H54 (cell line): ENCODE data around the gene FCRLA.
A peak's percentile ranks its signal among the peaks of the same experiment; 100 is the strongest.

Experiments
- DNase-seq: peaks from one replicate; pipeline ENCODE4 v3.0.0; 2011; ENCODE audit warnings: low spot score, mixed read lengths; ENCODE audit not compliant: insufficient read length
- FAIRE-seq: peaks from 3 replicates; lab custom pipeline; 2011; peaks lifted over from hg19 to GRCh38; lab: Jason Lieb, UNC
- POLR2A ChIP-seq: IDR thresholded peaks from 2 replicates; pipeline ENCODE4 v1.6.1; 2011; ENCODE audit warnings: low read depth, mild to moderate bottlenecking, low read length

The FCRLA gene

DNA sequence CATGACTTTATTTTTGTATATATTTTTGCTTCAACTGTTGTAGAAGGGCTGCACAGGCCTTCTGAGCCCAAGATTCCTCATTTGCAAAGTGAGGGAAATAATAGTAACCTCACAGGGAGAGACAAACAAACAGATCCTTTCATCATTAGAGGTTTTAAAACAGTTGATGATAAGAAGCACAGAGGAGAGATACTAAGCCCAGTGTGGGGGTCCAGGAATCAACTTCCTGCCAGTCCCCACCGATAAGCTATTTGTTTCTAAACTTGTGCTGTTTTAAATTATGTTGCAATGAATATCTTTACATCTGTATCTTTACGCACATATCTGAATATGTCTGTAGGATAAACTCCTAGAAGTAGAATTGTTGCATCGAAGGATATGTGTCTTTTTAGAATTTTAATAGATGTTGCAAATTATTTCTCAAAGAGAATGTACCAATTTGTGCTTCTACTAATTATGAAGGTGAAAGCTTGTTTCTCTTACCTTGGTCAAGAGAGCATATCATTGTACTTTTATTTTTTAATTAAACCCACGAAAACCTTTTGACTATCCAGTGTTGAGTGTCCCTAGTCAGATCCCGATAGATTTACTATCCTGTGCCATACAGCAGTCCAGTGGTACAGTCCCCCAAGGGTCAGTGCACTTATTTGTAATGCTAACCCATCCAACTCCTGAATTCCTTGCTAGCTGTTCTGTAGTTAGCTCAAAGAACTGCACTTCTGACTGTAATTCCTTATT lies 25.1 kb downstream of the FCRLA start:
- TF ChIP-seq POLR2A, result no peak
- DNase-seq (no peak), FAIRE-seq (no peak)

DNA sequence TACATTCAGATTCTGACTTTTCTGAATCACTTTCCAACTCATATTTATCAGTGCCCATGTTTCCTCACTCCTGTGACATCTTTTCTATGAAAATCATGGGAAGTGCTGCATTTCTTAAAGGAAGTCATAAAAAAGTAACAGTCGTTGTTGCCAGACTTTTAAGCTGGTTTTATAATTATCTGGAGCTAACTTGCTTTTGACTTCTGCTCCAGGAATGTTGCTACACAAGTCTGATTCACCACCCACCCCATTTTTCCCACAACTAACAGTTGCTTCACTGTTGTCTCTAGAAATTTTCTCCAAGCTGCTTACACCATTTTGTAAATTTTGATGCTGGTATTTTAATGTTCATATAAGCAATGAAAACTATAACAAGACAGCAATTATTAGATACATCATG lies 26.5 kb downstream of the FCRLA start:
- no peak for TF ChIP-seq POLR2A
- no peak for DNase-seq
- FAIRE-seq, result no peak

DNA sequence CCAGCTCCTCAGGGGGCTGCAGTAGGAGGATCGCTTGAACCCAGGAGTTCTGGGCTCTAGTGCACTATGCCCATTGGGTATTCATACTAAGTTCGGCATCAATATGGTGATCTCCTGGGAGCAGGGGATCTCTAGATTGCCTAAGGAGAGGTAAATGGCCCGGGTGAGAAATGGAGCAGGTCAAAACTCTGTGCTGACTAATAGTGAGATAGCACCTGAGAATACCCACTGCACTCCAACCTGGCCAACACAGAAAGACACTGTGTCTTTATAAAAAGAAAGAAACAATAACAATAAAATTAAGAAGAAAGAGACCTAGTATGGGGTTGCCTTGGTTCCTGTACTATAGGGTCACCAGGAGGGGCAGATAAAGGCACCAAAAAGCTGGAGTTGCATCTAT lies 28.8 kb downstream of the FCRLA start:
- FAIRE-seq (no peak), DNase-seq (no peak)
- TF ChIP-seq POLR2A, result no peak

DNA sequence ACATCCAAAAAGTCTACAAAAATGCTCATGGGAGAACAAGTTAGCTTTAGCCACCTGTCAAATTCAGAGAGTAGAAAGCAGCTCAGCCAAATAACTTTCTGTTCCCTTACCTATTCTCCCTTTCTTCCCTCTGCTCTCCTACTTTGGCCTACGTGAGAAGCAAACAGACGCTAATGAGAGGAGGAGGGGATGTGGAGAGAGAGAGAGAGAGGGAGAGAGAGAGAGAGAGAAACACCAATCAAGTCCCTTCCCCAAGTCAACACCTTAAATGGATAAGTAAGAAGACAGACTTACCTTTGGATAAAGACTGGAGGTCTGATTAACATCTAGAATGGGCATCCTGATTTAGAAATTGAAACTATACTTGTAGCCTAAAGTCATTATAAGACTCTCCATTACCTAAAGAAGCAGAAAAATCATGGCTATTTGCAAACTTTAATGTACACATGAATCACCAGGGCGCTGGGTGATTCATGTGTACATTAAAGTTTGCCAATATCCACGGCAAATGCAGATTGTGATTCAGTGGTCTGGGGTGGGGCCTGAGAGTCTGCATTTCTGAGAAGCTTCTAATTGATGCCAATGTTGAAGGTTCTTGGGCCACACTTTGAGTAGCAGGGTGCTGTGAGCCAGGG lies 29.4 kb downstream of the FCRLA start:
- TF ChIP-seq POLR2A, result no peak
- no peak for FAIRE-seq
- no peak for DNase-seq

DNA sequence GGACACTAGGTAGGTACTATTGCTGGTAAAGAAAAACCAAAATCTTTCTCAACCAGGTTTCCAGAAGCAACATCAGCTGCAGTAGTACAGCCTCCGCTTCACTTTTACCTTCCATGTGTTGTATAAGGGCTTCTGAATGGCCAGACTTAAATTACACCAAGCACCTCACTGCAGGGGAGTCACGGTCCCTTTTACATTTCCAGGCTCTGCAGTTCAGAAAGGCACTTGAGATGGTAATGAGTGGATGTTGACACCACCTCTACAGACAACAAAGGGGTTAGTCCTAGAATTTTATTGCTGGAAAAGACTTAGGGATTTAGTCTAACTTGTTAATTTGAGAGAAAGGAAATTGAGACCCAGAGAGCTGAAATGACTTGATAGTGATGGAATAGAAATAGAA lies 30.6 kb downstream of the FCRLA start:
- no peak for TF ChIP-seq POLR2A
- DNase-seq (no peak), FAIRE-seq (no peak)

DNA sequence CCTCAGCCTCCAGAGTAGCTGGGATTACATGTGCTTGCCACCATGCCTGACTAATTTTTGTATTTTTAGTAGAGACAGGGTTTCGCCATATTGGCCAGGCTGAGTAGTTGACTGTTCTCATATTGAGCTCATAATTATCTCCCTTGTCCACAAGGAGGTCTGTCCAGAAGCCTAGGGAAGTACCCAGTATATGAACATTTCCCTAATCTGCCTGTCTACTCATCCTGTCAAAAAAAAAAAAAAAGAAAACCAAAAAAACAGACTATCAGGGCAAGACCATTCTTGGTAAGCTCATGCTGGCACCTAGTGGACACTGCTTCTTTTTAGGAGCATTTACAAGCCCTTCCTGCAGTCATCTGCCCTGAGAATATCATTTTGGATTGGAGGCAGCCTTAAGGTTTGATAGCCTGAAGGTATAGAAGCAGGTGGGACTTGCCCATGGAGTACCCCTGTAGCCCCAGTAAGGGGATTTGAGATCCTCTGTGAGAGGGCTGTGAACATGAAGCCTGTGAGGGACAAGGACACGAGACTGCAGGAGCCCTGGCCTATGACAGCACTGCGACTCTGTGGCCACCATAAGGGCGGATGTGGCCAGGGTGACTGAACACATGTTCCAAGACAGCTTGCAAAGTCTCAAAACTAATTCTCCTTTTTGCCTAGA lies 31.7 kb downstream of the FCRLA start:
- no peak for DNase-seq
- no peak for TF ChIP-seq POLR2A
- peak; percentile 27 for FAIRE-seq

DNA sequence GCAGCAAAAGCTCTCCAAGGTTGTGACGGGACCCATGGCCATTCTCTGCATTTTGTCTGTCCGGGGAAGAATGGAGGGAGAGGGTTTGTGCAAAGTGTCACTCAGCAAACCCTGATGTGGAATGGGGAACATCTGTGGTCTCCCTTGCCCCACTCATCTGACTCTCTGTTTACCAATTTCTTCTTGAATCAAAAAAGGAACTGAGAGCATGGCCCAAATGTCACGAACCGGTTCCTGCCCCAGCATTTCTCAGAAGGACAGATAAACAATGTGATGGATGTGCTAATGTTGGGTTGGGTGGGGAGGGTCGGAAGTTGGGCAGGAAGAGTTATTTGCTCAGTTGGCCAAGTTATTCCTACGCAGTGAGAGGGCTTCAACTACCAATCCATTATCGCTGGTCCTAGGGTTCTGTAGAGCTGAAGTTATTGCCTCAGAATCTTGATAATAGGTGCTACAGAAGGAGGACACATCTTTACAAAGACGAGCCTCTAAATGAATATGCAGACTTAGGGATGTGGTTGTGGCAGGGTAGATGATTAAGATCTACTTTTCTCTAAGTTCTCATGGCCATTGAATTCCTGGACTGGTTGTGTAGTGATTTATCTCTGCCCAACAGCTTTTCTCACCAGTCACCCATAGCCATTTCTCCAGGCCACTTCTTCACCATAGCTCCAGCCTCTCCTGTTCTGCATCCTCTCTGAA lies 33.0 kb downstream of the FCRLA start:
- TF ChIP-seq POLR2A, result no peak
- DNase-seq, result no peak
- FAIRE-seq, result no peak

DNA sequence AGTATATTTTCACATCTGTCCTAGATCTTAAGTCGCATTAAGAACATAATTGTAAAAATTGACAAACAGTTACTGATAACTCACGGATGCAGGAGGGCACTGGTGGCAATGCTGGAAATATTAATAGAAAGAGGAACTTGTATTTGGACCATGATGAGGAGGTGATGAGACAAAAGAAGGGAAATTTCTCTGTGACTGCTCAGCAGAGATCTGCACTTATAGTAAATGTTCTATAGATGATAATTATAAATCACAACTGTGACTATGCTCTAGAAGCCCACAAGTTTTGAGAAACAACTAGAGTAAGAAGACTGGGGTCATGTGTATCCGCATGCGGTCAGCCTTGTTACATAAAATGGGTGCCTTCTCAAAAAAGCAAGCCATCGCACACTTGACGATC lies 33.9 kb downstream of the FCRLA start:
- no peak for DNase-seq
- no peak for FAIRE-seq
- TF ChIP-seq POLR2A, result no peak

DNA sequence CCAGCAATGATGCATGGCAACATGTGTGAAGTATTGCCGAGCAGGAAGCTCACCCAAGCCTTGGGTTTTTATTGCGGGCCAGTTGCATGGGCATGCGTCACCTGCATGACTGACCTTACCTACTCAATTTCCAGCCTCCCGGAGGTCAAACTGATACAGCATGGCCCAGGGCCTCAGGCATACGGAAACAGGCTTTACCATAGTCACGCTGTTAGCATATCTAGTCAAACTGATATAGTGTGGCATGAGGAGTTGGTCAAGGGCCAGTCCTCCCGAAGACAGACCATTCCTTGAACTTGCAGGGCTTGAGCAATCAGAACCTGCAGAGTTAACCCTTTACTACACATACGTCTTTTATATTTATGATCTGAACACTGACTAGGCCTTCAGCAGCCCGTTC lies 36.2 kb downstream of the FCRLA start:
- FAIRE-seq (no peak), DNase-seq (no peak)
- TF ChIP-seq POLR2A, result no peak

DNA sequence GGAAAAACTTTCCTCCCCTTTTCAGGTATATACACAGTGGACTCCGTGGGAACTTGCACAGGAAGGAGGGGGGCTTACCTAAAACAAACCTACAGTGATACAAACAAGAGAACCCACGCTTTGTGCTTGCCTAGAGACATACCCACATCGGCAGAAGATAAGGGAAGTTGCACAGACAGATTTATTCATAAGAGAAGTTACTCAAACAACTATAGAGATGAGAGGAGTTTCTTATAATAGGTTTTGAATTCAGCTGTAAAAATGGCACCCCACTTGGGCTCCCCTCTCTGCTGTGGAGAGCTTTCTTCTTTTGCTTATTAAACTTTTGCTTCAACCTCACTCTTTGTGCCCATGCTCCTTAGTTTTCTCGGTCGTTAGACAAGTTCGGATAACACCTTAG lies 40.8 kb downstream of the FCRLA start:
- TF ChIP-seq POLR2A, result no peak
- DNase-seq (no peak), FAIRE-seq (no peak)

DNA sequence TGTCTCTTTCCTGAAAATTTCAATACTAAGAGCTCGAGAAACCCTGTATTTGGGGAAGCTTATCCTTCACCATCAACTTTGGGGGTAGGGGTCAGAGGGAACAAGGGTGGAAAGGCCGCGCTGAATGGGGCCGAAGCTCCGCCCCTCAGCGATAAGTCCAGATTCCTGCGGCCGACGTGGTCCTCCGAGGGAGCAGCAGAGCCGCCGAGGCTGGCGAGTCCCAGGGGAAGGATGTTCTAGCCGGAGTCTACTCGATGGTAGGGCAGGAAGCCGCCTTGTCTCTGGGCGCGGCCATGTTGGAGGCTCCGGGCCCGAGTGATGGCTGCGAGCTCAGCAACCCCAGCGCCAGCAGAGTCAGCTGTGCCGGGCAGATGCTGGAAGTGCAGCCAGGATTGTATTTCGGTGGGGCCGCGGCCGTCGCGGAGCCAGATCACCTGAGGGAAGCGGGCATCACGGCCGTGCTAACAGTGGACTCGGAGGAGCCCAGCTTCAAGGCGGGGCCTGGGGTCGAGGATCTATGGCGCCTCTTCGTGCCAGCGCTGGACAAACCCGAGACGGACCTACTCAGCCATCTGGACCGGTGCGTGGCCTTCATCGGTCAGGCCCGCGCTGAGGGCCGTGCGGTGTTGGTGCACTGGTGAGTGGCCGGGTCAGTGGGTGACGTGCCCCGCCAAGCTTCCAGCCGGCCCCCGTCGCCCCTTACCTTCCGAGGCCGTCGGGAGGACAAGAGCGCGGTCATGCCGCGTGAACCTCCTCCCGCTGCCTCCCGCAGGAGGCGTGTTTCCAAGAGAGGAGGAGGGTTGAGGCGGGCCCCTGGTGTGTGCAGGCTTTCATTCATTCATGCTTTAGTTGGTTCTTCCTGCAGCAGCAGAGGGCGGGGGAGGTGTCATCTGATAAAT lies 42.7 kb downstream of the FCRLA start, which contains the start of gene DUSP12:
TSS of gene DUSP12 (plus strand) at position 278 of the 899 bp plus-strand sequence. CDS start at position 294, 16 bp downstream.
- no peak for FAIRE-seq
- DNase-seq, result peak; percentile 79
- TF ChIP-seq POLR2A, result peak; percentile 90

DNA sequence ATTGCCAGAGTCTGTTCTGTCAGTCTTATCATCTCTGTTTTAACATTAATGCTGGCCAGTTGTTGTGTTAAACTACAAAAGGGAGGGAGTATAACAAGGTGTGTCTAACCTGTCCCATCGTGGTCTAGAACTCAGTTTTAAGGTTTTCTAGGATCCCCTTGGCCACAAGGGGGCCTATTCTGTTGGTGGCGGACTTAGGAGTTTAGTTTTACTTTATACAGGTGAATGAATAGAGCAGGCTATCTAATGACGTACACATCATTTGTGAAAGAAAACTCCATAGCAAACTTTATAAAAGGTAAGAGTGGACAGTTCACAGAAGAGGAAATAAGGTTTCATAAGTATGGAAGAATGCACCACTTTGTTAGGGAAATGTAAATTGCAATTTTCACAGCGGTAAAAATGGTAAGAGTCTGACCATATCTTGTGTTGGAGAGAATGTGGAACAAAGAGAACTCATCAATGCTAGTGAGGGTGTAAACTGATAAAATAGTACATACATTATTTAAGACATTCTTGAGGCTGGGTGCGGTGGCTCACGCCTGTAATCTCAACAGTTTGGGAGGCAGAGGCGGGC lies 56.6 kb downstream of the FCRLA start:
- FAIRE-seq, result peak; percentile 15
- no peak for DNase-seq
- no peak for TF ChIP-seq POLR2A
